B cell (primary cell): ENCODE results near the gene RHOXF2.
"Not testable (repeated sequence)": the region's sequence is repeated elsewhere in the genome, so short reads cannot be mapped to it uniquely, and the experiment has no call there.

Experiments used
- CTCF ChIP-seq: fragments of 200-600 bp; IDR thresholded peaks from one replicate; pipeline ENCODE4 v1.8.0; 2022; ENCODE audit warnings: antibody characterized with exemption, mild to moderate bottlenecking
- EZH2 ChIP-seq: IDR thresholded peaks from 2 replicates; pipeline ENCODE4 v1.6.1; 2012; ENCODE audit warnings: borderline replicate concordance, low read depth, mild to moderate bottlenecking, moderate library complexity, low read length; ENCODE audit not compliant: insufficient read depth, poor library complexity, severe bottlenecking

- not testable (repeated sequence) for TF ChIP-seq CTCF, EZH2
These were observed 38.3 kb downstream of the RHOXF2 start for GRCh38 chrX:120196626-120197283.
